ENCODE measurements around the gene DEFB112.

- no peak for TF ChIP-seq CTCF (IDR thresholded peaks at IDR 0.05)
- no peak for TF ChIP-seq EP300 (IDR thresholded peaks at IDR 0.05)
- TF ChIP-seq POLR2AphosphoS5 (IDR thresholded peaks at IDR 0.05): no peak
- TF ChIP-seq POLR2A (IDR thresholded peaks at IDR 0.05; ENCODE audit: low read depth): no peak
Observed at GRCh38 chr6:50030777-50031562, 18.8 kb downstream of the DEFB112 start.

Measured in esophagus muscularis mucosa (tissue), 4 donors.